Karpas-422 (cell line): Measurements from ENCODE around the gene GASK1B. TPM values are rescaled to one million over a fixed set of nuclear protein-coding genes. Genes with fewer than 3 reads are reported as not detected.

Experiments
- DNase-seq: peaks from one replicate; pipeline ENCODE4 v3.0.0-alpha.2; 2015
- H2AFZ ChIP-seq: fragments of 200-600 bp; sonication (generic); 2 replicates; pipeline ENCODE4 v1.6.1; 2014; ENCODE audit warnings: antibody characterized with exemption, low read length, mixed read lengths
- H3K27ac ChIP-seq: fragments of 200-600 bp; sonication (generic); 2 replicates; pipeline ENCODE4 v1.5.1; 2014; ENCODE audit warnings: mild to moderate bottlenecking, low read length, moderate library complexity
- H3K27me3 ChIP-seq: fragments of 200-600 bp; sonication (generic); 2 replicates; pipeline ENCODE4 v1.6.1; 2014; ENCODE audit warnings: low read length, mixed read lengths
- H3K36me3 ChIP-seq: fragments of 200-600 bp; sonication (generic); 2 replicates; pipeline ENCODE4 v1.6.1; 2014; ENCODE audit warnings: low read length, mixed read lengths; ENCODE audit not compliant: insufficient read depth
- H3K4me1 ChIP-seq: fragments of 200-600 bp; sonication (generic); 2 replicates; pipeline ENCODE4 v1.6.1; 2014; ENCODE audit warnings: mild to moderate bottlenecking, low read length, mixed read lengths
- H3K4me2 ChIP-seq: fragments of 200-600 bp; sonication (generic); 2 replicates; pipeline ENCODE4 v1.6.1; 2014; ENCODE audit warnings: low read length, low read depth, mild to moderate bottlenecking; ENCODE audit not compliant: poor library complexity, severe bottlenecking
- H3K4me3 ChIP-seq: fragments of 200-600 bp; sonication (generic); 2 replicates; pipeline ENCODE4 v1.5.1; 2014; ENCODE audit warnings: mild to moderate bottlenecking, antibody characterized with exemption, low read length, mixed read lengths
- H3K79me2 ChIP-seq: fragments of 200-600 bp; sonication (generic); 2 replicates; pipeline ENCODE4 v1.6.1; 2014; ENCODE audit warnings: mild to moderate bottlenecking, low read length, mixed read lengths
- H3K9ac ChIP-seq: fragments of 200-600 bp; sonication (generic); 2 replicates; pipeline ENCODE4 v1.6.0; 2014; ENCODE audit warnings: low read length
- H3K9me2 ChIP-seq: fragments of 200-600 bp; sonication (generic), shearing (Covaris generic); replicated peaks from 2 replicates; pipeline ENCODE4 v1.6.0; 2014; ENCODE audit warnings: mild to moderate bottlenecking, low read length, moderate library complexity; ENCODE audit not compliant: insufficient read depth
- H3K9me3 ChIP-seq: fragments of 300-700, 200-600 bp; sonication (generic); 2 replicates; pipeline ENCODE4 v1.6.1; 2014; ENCODE audit warnings: low read length, mixed read lengths
- H4K20me1 ChIP-seq: fragments of 200-600 bp; sonication (generic); 2 replicates; pipeline ENCODE4 v1.6.1; 2014; ENCODE audit warnings: mild to moderate bottlenecking, antibody characterized with exemption, low read length, low read depth; ENCODE audit not compliant: insufficient read depth
- total RNA-seq: library from RNA; depleted of rRNA; stranded (reverse); fragments of >200 nt; shearing (Covaris generic); gene quantifications from 2 replicates; pipeline ENCODE4 v1.2.3, GENCODE V29; 2014; ENCODE audit warnings: low replicate concordance

Gene GASK1B
- total RNA-seq, 1 experiment from 2014 or later = not detected

GRCh38 chr4:158155656-158156356 is 17.0 kb downstream of the GASK1B start:
- Histone ChIP-seq H3K79me2 (no peaks in the 10 kb centered on the region), H3K4me2 (no peak overlapping the region), H4K20me1 (no peaks in the 10 kb centered on the region), H3K9me2 (no peaks in the 10 kb centered on the region), H2AFZ (no peak overlapping the region), H3K27me3 (no peaks in the 10 kb centered on the region), H3K4me3 (no peak overlapping the region), H3K4me1 (no peaks in the 10 kb centered on the region), H3K9me3 (no peaks in the 10 kb centered on the region), H3K9ac (no peak overlapping the region), H3K36me3 (no peaks in the 10 kb centered on the region), H3K27ac (no peak overlapping the region)
- DNase-seq = no peak

GRCh38 chr4:158147151-158147550 is 25.7 kb downstream of the GASK1B start:
- no peak for DNase-seq
- no peak overlapping the region for H3K4me2 ChIP-seq
- no peaks in the 10 kb centered on the region for H4K20me1 ChIP-seq
- H3K9me3 ChIP-seq = no peaks in the 10 kb centered on the region
- no peaks in the 10 kb centered on the region for H3K36me3 ChIP-seq
- H2AFZ ChIP-seq = no peak overlapping the region
- H3K27me3 ChIP-seq = 0 out of 2 replicates have a peak, but pooled peaks cover 2% of the 10 kb centered on the region
- no peaks in the 10 kb centered on the region for H3K79me2 ChIP-seq
- no peak overlapping the region for H3K4me3 ChIP-seq
- H3K9me2 ChIP-seq = 0 out of 2 replicates have a peak, but pooled peaks cover 3% of the 10 kb centered on the region
- no peak overlapping the region for H3K9ac ChIP-seq
- no peak overlapping the region for H3K27ac ChIP-seq
- no peaks in the 10 kb centered on the region for H3K4me1 ChIP-seq

GRCh38 chr4:158146736-158147135 is 26.1 kb downstream of the GASK1B start:
- Histone ChIP-seq H3K27ac (no peak overlapping the region), H3K9me3 (no peaks in the 10 kb centered on the region), H4K20me1 (no peaks in the 10 kb centered on the region), H2AFZ (no peak overlapping the region), H3K79me2 (no peaks in the 10 kb centered on the region), H3K27me3 (0 out of 2 replicates have a peak, but pooled peaks cover 2% of the 10 kb centered on the region), H3K9me2 (0 out of 2 replicates have a peak, but pooled peaks cover 3% of the 10 kb centered on the region), H3K4me1 (no peaks in the 10 kb centered on the region), H3K4me2 (no peak overlapping the region), H3K9ac (no peak overlapping the region), H3K36me3 (no peaks in the 10 kb centered on the region), H3K4me3 (no peak overlapping the region)
- DNase-seq = no peak

GRCh38 chr4:158139086-158139485 is 33.7 kb downstream of the GASK1B start:
- H3K36me3 ChIP-seq = no peaks in the 10 kb centered on the region
- H3K4me2 ChIP-seq = no peak overlapping the region

GRCh38 chr4:158134222-158134621 is 38.6 kb downstream of the GASK1B start:
- H3K4me1 ChIP-seq = no peaks in the 10 kb centered on the region
- H3K79me2 ChIP-seq = no peaks in the 10 kb centered on the region
- no peak overlapping the region for H3K9ac ChIP-seq
- no peak overlapping the region for H3K4me2 ChIP-seq
- no peak for DNase-seq
- H3K4me3 ChIP-seq = no peak overlapping the region
- H2AFZ ChIP-seq = no peak overlapping the region
- no peaks in the 10 kb centered on the region for H3K27me3 ChIP-seq
- no peaks in the 10 kb centered on the region for H4K20me1 ChIP-seq
- no peaks in the 10 kb centered on the region for H3K9me3 ChIP-seq
- H3K27ac ChIP-seq = no peak overlapping the region
- no peaks in the 10 kb centered on the region for H3K9me2 ChIP-seq
- H3K36me3 ChIP-seq = no peaks in the 10 kb centered on the region

More at GRCh38 chr4:158139086-158139485, 33.7 kb downstream of the GASK1B start:
- Histone ChIP-seq H2AFZ (no peak overlapping the region), H4K20me1 (no peaks in the 10 kb centered on the region), H3K9me2 (no peaks in the 10 kb centered on the region), H3K27ac (no peak overlapping the region), H3K79me2 (no peaks in the 10 kb centered on the region), H3K4me3 (no peak overlapping the region), H3K27me3 (0 out of 2 replicates have a peak, but pooled peaks cover 2% of the 10 kb centered on the region), H3K9ac (no peak overlapping the region), H3K9me3 (no peaks in the 10 kb centered on the region), H3K4me1 (no peaks in the 10 kb centered on the region)
- no peak for DNase-seq

GRCh38 chr4:158133551-158133950 is 39.3 kb downstream of the GASK1B start:
- no peaks in the 10 kb centered on the region for H3K27me3 ChIP-seq
- DNase-seq = no peak
- no peaks in the 10 kb centered on the region for H3K79me2 ChIP-seq
- H3K9me2 ChIP-seq = no peaks in the 10 kb centered on the region
- H3K4me2 ChIP-seq = no peak overlapping the region
- H4K20me1 ChIP-seq = no peaks in the 10 kb centered on the region
- no peak overlapping the region for H3K9ac ChIP-seq
- no peak overlapping the region for H3K4me3 ChIP-seq
- no peaks in the 10 kb centered on the region for H3K36me3 ChIP-seq
- H3K4me1 ChIP-seq = no peaks in the 10 kb centered on the region
- H2AFZ ChIP-seq = no peak overlapping the region
- no peak overlapping the region for H3K27ac ChIP-seq
- no peaks in the 10 kb centered on the region for H3K9me3 ChIP-seq

- no peaks in the 10 kb centered on the region for H3K9me2 ChIP-seq
- DNase-seq = no peak
These were observed 41.8 kb downstream of the GASK1B start for GRCh38 chr4:158131027-158131426.

GRCh38 chr4:158130204-158130603 is 42.6 kb downstream of the GASK1B start:
- Histone ChIP-seq H2AFZ (no peak overlapping the region), H3K27ac (no peak overlapping the region), H4K20me1 (no peaks in the 10 kb centered on the region), H3K4me1 (no peaks in the 10 kb centered on the region), H3K9me3 (no peaks in the 10 kb centered on the region), H3K36me3 (no peaks in the 10 kb centered on the region), H3K27me3 (no peaks in the 10 kb centered on the region), H3K4me3 (no peak overlapping the region), H3K79me2 (no peaks in the 10 kb centered on the region), H3K9me2 (no peaks in the 10 kb centered on the region), H3K4me2 (no peak overlapping the region), H3K9ac (no peak overlapping the region)
- no peak for DNase-seq

More at GRCh38 chr4:158131027-158131426, 41.8 kb downstream of the GASK1B start:
- H3K79me2 ChIP-seq = no peaks in the 10 kb centered on the region
- H3K27ac ChIP-seq = no peak overlapping the region
- H4K20me1 ChIP-seq = no peaks in the 10 kb centered on the region
- no peaks in the 10 kb centered on the region for H3K9me3 ChIP-seq
- no peak overlapping the region for H3K4me2 ChIP-seq
- H3K4me1 ChIP-seq = no peaks in the 10 kb centered on the region
- no peaks in the 10 kb centered on the region for H3K27me3 ChIP-seq
- no peak overlapping the region for H3K9ac ChIP-seq
- no peak overlapping the region for H3K4me3 ChIP-seq
- no peaks in the 10 kb centered on the region for H3K36me3 ChIP-seq
- H2AFZ ChIP-seq = no peak overlapping the region
